Stimulated activated CD8-positive, alpha-beta memory T cell treated with anti-CD3 and anti-CD28 coated beads, Interleukin-12 subunit alpha, Interleukin-12 subunit beta, amount 100 ng/mL, for 24 hours (primary cell): Measurements from ENCODE around the gene SCGB2B2.
"Not testable (repeated sequence)": the region's sequence is repeated elsewhere in the genome, so short reads cannot be mapped to it uniquely, and the experiment has no call there.

Experiments used
- DNase-seq: peaks from one replicate; pipeline ENCODE4 v3.0.0-alpha.2; 2020; ENCODE audit errors: extremely low read depth

Gene SCGB2B2, protein sequence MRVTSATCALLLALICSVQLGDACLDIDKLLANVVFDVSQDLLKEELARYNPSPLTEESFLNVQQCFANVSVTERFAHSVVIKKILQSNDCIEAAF

DNA sequence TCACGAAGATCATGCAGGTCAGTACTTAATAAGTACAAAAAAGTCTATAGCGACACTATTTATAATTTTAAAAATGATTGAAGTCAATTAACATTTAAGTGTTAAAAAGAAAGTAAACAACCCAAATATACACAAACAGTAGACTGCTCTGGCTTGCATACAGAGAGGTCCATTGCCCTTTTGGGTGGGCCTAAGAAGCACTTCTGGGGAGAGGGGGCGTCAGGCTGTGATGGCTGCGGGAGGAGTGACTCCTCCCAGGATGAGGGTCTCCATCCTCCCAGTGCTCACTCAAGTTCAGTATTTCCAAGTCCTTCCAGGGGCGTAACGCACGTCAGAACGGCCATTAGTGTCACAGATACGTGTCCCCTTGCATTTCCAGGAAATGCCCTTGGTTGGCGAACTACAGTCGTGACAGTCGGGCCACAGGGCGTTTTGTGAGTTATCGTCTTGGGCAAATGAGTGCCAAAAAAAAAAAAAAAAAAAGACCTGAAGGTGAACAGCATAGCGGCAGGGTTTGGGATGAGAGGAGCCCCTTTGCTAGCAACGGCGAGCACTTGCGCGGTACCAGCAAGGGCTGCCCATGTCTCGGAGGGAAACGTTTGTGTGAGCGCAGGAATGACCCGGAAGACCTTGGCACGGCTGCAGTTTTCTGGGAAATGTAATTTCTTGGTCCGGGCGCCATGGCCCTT, at the start of gene SCGB2B2:
SCGB2B2 (minus strand) TSS at position 463 of the 689 bp plus-strand sequence. CDS start 82,596 bp downstream, outside the sequence.
- peak; percentile 33 for DNase-seq

DNA sequence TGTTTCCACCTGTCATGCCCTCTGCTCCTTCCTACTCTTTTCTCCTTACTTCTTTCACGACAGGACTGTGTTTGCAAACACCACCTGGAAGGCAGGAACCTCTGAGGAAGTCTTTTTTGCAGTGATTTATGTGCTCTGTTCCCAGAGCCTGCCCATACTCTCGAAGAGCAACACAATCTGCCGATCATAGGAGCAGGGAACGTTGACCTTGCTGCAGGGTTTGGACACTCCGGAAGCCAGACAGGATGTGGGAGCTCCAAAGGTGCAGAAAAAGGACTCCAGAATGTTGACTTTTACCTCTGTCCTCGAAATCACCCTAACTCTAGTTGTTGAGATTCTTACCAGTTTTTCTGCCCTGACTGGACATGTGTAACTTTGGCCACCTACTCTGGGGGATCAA, 48.4 kb upstream of the SCGB2B2 start:
- DNase-seq = no peak

DNA sequence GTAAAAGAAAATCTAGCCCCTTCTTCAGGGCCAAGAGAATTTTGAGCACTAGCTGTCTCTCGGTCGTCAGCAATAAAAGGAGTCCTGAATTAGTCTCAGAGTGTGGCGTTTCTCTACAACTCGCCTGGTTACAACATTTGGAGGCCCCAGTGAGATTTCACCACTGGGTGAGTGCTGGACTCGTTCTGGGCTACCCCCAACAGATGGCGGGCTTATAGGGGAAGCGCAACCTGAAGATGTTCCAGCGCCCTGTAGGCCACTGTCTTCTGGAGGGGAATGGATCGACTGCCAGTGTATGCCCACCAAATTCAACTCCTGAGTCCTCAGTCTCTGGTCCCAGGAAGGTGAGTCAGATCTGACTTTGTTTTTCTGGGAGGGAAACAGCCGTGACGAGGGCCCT, 45.4 kb upstream of the SCGB2B2 start:
- DNase-seq = no peak

DNA sequence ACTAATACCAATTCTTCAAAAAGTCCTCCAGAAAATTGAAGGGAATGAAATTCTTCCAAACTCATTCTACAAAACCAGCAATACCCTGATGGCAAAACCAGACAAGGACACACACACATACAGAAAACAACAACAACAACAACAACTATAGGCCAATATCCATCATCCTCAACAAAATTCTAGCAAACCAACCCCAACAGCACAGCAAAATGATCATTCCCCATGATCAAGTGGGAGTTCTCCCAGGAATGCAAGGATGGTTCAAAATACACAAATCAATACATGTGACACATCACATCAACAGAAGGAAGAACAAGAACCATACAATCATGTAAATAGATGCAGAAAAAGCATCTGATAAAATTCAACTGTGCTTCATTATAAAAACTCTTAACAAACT, 38.4 kb upstream of the SCGB2B2 start:
- DNase-seq = no peak

DNA sequence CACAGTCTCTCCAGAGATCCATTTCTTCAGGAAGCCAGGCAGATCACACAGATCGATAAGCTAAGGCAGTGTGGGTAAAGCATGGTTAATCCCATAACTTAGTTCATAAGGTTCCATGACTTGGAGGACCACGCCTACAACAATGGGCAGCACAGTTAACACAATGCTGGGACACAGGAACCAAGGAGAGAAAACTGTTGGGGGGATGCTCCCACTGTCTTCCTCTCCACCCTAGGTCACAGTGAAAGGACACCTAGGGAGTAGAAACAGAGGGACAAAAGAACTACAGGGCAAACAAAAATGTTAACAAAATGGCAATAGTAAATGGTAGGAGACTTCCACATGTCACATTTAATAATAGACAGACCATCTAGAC, 36.3 kb upstream of the SCGB2B2 start:
- no peak for DNase-seq

DNA sequence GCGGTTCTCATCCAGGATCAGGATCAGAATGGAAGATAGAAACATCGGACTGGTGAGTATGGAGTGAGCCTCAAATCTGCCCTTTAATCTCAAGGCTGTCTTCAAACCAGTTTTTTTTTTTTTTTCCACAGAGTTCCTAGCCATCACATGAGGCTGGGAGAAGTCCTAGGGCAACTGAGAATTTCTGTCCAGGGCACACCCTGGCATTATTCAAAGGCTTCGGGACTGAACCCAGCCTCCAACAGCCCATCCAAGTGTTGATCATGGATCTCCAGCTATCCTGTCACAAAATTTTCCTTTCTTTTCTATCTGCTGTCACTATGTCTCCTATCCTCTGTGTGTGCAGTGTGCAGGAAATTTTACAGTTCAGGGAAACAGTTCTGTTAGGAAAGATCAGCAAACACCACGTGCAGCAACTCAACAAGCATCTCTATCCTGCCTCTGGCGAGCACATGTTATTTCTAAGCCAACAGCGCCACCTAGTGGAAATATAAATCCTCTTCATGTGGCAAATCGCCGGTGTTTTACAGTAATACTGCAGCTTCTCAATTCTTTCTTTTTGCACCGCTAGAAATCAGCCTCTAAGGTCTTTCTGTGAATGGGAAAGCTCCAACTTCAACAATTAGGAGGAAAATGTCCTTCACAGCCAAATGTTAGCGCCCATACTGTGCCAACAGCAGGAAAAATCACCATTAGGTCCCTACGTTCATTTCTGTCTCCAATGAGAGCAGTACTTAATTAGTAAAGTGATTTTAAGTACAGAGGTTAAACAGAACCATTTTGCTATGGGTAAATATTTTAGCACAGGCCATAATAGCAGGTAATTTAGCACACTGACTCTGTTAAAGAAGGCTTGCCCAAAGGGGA, 35.7 kb upstream of the SCGB2B2 start:
- DNase-seq = peak; percentile 16

DNA sequence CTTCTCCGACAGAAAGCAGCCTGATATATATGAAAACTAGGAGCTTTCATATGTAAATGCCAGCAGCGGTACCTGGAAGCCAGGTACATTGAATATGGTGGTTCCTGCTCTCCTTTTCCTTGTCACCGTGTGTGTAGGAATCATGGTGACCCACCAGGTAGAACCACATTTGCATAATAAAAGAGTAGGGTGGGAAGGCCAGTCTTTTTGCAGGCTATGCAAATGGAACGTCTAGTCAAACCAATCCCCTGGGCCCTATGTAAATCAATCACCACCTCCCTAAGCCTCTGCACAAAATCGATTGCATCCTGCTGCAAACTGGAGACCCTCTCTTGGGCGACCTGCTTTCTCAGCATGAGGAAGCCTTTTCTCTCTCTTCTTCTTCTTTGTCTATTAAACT, 34.9 kb upstream of the SCGB2B2 start:
- no peak for DNase-seq

DNA sequence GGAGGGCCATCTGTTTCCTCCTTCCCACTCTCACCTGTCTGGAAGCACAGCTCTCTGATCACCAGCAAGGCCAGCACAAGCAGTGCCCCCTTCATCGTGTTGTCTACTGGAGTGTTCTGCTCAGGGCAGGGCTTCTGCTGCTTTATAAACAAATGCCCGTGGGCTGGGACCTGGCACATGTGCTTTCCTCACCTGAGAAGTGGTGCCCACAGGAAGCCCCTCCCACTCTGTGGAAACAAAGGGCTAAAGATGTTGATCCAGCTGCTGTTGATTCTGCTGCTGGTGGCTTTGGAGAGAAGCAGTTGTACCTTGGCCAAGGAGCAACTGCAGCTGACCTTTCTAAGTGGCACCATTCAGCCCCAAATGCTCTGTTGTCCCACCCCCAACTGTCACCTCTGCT, 30.7 kb upstream of the SCGB2B2 start:
- no peak for DNase-seq

DNA sequence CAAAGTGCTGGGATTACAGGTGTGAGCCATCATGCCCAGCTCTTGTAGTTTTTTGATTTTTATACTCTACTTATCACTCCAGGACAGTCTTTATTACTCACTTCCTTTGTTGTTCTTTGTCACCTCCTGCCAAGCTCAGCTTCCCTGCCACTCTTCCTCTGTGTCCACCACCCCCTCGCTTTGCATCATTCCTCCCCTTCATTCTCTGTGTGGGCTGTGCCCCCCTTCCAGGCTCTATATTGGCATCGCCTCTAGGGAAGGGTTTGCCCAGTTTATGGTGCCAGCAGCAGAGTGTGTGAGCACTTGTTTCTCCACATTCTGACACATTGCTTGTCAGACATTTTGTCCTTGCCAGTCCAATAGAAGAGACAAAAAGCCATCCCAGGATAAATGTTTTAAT, 15.6 kb upstream of the SCGB2B2 start:
- no peak for DNase-seq

DNA sequence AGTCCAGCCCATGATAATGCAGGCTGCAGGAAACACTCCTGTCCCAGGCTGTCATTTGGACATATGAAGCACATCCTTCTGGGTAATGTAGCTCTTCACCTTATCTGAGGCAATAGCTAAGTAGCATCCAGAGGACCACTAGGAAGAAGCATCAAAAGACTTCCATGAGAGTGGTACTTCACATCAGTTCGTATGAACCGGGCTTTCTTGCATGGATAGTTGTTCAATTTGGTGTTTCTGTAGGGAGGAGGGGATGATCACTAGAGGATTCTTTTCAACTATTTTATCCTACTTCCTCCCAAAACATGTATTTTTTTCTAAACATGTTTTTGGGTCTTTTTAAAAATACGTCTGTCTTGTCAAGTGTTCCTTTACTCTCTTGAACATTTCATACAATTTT, 13.4 kb upstream of the SCGB2B2 start:
- no peak for DNase-seq

DNA sequence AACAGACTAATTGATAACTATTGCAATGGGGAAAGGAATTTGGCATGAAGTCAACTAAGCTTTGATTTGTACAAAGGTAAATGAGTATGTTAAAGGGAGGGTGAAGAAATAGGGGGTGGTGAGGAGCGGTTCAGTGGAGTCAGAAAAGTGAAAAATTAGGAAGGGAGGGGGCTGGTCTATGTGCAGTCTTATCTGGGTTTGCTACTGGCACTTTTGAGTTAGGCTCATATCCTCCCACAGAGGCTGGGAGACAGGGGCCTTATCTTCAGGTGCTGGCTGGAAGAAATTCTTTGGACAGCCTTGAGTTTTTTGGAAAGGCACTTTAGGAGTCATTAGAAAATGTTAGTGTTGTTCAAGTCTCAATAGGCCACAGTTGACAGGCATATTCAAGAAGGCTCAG, 11.6 kb upstream of the SCGB2B2 start:
- DNase-seq = no peak

DNA sequence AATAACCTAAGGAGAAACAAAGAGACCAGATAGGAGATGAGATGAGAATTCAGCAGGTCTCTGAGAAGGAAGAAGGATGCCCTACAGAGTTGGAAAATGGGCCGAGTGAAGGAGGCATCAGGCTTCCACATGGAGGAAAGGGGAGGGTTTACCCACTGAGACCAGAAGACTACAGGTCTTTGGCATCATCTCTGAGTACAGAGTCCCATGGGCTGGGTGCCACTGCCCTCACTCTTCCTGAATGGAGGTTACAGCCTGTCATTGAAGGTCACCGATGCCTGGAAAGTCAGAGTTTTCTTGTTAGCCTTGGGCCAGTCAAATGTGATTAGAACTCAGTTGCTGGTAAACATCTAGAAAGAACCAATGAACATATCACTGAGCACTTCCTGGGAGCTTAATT, 10.4 kb upstream of the SCGB2B2 start:
- DNase-seq = no peak

DNA sequence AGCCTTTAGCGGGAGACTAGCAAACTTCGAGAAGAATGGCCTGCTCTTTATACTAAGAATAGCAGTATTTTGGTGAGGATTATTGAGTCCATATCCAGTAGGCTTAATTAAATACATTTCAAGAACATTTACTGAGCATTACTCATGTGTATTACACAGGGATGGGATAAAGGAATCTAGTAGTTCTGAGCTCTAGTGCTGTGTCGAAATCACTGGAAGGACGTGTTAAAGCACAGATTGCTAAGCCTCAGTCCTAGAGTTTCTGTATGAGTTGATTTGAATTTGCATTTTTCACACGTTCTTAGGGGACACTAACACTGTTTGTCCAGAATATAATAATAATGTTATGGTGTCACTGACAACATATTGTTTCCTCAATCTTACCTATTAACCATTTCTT, 9.5 kb upstream of the SCGB2B2 start:
- no peak for DNase-seq

DNA sequence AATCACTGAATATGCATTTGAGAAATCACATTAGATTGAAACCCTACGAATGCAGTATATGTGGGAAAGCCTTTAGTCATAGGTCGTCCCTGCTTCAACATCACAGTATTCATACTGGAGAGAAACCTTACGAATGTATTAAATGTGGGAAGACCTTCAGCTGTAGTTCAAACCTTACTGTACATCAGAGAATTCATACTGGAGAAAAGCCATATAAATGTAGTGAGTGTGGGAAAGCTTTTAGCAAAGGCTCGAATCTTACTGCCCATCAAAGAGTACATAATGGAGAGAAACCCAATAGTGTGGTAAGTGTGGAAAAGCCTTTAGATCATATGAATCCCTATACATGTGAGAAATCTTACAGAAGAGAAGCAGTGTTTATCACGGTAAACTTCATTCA, 8.3 kb upstream of the SCGB2B2 start:
- DNase-seq = not testable (repeated sequence)

DNA sequence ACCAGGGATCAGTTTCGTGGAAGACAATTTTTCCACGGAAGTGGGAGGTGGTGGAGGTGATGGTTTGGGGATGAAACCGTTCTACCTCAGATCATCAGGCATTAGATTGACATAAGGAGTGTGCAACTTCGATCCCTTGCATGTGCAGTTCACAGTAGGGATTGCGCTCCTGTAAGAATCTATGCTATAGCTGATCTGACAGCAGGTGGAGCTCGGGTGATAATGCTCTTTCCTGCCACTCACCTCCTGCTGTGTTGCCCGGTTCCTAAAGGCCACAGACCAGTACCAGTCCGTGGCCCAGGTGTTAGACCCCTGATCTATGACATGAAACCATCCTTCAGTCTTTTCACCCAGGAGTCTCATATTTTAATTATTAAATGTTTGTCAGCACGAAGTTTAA, 4.5 kb upstream of the SCGB2B2 start:
- no peak for DNase-seq

DNA sequence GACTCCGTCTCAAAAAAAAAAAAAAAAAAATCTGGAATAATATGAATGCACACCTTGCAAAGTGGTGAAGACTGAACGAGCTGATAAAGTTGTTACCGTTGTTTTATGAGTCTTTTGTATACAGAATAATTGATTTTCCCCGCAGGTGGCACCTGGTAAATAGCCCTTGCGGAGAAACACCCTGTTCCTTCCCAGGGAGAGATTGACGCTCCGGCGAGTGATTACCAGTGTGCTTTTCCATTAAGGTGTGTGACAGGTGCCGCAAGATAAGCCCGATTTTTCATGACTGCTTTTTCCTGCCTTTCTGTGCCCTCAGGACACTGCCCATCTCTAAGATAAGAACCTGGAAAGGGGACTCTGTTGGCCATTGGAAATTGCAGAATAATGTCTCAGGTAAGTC, 1.5 kb upstream of the SCGB2B2 start:
- DNase-seq = no peak

DNA sequence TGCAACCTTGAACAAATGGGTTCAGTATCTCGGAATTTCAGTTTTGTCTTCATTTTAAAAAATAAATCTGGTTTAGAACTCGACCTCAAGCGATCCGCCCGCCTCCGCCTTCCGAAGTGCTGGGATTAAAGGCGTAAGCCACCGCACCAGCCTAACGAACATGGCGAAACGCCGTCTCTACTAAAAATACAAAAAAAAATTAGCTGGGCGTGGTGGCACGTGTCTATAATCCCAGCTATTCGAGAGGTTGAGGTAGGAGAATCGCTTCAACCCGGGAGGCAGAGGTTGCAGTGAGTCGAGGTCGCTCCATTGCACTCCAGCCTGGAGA, 1.1 kb upstream of the SCGB2B2 start:
- no peak for DNase-seq

DNA sequence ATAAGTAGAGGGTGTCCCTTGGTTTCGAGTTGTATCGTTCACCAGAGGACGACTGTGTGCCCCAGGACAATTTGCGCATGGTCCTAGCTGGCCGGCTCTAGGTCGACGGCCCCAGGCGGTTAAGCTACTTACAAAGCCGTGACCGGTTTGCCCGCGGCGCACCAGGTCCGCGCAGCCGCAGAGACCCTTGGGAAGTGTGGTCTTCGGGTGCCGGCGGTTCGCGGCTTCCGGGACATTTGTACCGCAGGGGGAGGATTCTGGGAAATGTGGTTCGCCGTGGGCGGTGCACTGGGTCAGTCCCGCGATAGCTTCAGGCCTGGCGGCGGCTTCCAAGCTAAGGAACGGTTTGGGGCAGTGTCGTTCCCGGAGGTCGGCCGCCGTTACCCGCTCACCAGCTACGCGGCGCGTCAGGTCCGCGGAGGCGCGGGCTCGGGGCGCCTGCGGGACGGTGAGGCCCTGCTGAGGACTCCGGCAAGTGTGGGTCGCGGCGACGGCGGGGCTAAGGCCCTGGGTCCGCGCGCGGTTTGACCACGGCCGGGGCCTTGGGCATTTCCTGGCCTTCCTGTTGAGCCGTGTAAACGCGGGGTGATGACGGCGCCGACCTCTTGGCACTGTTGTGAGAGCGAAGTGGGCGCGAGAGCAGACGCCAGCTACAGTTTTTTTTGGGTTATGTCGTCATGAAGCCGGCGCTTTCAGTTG, 576 bp upstream of the SCGB2B2 start, which contains the start of gene ZNF302:
ZNF302 (plus strand) TSS at position 293 of the 699 bp plus-strand sequence. CDS start 1,127 bp downstream, outside the sequence.
- peak; percentile 93 for DNase-seq

DNA sequence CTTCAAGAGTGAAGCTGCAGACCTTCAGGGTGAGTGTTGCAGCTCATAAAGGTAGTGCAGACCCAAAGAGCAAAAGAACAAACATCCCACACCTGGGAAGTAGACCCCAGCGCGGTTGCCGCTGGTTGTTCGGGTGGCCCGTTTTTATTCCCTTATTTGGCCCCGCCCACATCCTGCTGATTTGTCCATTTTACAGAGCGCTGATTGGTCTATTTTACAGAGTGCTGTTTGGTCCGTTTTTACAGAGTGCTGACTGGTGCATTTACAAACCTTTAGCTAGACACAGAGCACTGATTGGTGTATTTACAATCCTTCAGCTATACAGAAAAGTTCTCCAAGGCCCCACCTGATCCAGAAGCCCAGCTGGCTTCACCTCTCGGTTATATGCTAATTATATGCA, 1.0 kb downstream of the SCGB2B2 start:
- DNase-seq = no peak

DNA sequence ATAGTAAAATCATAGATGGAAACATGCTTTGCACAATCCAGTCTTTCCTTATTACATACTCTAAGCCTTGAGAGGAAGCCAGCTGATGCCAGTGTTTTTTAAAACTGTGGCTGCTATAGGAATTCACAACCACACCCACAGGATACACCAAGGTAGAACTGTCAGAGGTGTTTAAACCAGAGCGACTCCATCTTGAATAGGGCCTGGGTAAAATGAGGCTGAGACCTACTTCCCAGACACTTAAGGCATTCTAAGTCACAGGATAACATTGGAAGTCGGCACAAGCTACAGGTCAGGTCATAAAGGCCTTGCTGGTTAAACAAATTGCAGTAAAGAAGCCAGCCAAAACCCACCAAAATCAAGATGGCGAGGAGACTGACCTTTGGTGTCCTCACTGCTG, 1.7 kb downstream of the SCGB2B2 start:
- DNase-seq = no peak

DNA sequence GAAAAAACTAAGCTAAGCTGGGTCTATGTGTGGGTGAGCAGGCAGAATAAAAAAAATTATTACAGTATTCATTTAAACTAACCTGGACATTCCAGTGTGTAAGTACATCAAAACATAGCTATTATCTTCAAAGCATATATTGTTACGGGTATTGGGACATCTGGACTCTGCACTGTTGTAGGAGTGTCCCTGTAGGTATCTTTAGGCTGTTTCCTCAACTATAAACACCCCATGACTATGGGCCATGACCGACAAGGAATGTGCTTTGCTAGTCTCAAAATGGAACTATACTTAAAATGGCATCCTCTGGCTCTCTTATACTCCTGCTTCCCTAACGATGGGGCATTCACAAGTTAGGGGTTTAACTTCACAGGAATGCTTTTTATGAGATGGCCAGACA, 3.4 kb downstream of the SCGB2B2 start:
- DNase-seq = no peak

DNA sequence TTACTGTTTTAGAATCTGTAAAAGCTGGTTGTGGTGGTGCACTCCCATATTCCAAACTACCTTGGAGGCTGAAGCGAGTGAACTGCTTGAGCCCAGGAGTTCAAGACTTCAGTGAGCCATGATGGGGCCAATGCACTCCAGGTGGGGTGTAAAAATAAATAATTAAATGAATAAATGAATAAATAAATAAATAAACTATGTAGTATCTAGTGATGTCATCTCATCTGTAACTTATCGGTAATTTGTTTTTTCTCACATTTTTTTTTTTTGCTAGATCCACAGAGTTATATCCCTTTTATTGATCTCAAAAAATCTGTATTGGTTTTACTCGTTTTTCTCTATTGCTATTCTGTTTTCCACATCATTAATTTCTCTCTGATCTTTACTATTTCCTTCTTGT, 5.0 kb downstream of the SCGB2B2 start:
- no peak for DNase-seq

DNA sequence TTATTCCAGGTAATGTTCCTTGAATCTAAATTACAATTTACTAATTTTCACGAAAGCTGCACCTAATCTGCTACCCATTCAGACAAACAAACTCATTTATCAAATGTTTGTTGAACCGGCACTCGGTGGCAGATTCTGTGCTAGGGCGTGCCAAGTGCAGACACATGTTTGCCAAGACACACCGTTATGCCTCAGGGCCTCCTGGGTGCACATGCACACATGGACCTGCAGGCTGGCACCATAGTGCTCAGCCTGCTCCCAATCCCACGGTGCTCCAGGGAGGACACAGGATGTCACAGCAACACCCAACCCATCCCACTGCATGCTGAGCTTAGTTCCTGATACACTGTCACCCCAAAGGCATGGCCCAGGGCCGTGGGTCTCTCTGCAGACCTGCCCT, 7.7 kb downstream of the SCGB2B2 start:
- DNase-seq = no peak
